NCI-H82 (cell line): ENCODE measurements around the gene GOLGA6L9.
"Not testable (repeated sequence)": the region's sequence is repeated elsewhere in the genome, so short reads cannot be mapped to it uniquely, and the experiment has no call there.

Experiments used
- DNase-seq: peaks from one replicate; lab custom pipeline; 2025; lab: John Stamatoyannopoulos, UW

GOLGA6L9 gene

DNA sequence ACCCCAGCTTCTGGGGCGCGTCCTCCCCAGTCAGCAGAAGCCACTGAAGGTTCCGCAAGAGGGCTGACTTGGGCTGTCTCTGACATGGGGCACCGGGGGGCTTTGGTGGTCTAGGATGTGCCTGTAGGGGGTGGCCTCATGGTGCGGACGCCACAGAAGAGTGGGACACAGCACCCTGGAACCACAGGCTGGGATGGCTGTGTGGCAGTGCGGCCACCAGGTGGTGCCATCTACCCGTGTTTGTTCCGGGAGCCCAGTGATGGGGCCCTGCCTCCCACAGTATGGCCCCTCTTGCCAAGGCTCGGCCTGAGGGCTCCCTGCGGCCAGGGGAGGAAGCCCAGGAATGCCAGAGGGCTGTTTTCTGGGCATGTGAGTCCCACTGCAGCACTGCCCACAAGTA, 38.6 kb downstream of the GOLGA6L9 start:
- not testable (repeated sequence) for DNase-seq

DNA sequence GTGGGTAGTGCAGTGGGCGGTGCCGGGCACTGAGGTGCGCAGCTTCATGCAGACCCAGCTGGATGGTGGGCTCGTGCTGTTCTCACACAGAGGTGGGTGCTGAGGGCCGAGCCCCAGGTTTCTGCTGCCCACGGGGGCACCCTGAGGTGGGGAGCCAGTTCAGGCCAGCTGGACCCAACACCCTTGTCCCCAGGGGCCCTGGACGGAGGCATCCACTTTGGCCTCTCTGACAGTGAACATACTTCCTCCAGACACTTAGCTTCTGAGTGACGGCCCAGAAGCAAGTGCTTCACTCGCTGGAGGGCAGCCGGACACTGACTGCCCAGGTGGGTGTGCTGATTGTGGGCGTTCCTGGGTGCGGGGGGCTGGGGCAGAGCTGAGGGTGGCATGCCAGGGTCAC, 39.8 kb downstream of the GOLGA6L9 start:
- DNase-seq, result not testable (repeated sequence)

DNA sequence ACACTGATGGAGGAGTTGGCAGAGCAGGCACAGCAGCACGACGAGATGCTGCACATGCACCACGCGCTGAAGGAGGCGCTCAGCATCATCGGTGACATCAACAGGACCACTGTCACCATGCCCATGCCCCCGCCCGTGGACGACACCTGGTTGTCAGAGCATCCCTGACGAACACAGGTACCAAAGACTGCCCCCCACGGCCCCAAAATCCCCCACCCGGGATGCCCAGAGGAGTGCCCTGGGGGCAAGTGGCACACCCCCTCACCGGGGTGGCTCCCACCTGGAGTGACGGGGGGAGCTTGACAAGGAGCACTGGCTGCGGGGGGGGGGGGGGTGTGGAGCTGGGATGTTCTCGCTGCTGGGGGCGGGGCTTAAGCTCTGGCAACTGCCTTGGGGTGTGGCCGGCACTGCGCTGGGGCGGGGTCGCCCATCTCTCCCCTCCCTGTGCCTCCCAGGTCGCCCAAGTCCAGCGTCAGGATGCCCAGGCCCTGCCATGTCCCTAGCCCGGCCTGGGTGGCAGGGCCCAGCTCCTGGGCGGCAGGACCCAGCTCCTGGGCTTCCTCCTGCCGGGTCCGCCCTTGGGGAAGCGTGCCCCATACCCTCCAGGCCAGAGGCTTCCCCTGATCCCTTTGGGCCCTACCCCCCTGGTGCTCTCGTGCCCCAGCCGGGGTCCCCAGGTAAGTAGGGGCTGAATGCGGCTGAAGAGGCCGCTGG, 42.8 kb downstream of the GOLGA6L9 start:
- not testable (repeated sequence) for DNase-seq

DNA sequence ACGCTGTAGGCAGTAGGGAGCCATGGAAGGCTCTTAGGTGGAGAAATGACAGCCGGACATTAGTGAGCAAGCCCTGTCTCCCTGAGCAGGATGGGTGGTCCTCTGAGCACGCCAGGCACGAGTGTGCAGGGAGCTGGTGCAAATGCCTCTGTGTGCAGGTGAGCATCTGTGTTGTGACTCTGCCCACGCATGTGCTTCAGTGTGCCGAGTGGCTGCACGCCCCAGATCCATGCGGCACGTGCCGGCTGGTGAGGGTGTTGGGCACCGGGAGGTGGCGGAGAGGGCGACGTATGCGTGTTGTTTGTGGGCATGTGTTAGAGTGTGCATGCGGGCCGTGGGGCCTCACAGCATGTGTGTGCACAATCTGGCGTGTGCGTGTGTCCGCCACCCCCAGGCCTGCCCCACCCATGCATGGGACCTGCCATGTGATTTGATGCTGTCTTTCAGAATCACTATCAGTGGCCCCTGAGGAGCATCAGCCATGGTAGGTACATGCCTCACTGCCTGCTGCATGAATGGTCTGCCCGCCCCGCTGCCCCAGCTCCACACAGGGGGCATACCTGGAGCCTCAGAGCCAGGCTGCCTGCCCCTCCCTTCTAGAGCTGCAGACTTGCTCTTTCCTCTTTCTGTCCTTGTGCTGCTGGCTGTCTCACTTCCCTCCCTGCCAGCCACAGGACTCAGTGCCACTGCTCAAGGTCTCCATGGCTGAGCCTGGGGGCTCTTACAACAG, 45.1 kb downstream of the GOLGA6L9 start:
- DNase-seq, result not testable (repeated sequence)

DNA sequence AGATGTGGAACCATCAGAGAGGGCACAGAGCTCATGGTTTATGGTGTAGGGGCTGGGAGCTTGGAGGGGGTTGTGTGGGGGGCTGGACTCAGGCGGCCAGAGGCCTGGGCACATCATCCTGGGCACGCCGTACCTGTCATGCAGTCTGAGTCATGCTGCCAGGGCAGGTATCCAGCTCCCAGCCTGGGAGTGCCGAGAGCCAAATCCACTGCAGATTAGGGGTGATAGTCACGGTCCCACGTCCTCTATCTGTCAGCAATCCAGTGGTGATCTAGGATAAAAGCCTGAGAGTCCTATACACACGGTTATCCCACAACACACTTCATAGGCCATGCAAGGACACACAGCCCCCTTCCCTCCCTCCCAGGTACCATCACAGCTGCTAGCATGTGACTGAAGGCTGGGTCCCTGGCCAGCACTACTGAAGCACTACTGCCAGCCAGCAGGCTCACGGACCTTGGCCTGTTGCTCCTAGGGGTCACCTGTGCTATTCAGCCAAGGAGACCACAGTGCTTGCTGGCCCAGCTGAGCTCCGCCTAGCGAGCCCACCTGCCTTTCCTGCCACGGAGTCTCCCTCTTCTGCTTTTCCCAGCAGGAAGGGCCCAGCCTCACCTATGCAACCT, 45.8 kb downstream of the GOLGA6L9 start:
- not testable (repeated sequence) for DNase-seq

DNA sequence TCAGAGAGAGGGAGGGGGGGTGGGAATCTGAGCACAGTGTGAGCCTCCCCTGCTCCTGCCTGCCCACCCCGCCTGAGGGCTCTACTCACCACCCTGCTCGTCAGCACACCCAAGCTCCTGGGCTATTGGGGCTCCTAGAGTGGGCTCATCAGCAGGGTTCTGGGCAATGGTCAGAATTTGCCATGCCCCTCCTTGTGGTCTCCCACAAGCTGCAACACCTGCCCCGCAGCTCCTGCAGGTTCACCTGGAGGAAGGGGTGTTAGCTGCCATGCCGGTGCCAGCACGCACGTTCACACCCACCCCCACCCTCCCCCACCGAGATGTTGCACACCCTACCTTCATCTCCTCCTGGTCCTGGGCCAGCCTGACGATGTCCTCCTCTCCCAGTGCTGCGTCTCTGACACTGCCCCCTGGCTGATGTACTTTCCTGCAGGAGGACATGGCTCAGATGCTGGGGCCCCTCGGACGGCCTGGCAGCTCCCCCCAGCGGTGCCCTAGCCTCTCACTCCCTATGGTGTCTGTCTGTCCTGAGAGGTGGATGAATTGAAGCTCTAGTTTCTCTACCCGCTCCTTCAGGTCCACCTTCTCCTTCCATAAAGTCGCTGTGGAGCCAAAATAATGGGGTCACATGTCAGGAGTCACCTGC, 47.2 kb downstream of the GOLGA6L9 start:
- not testable (repeated sequence) for DNase-seq

DNA sequence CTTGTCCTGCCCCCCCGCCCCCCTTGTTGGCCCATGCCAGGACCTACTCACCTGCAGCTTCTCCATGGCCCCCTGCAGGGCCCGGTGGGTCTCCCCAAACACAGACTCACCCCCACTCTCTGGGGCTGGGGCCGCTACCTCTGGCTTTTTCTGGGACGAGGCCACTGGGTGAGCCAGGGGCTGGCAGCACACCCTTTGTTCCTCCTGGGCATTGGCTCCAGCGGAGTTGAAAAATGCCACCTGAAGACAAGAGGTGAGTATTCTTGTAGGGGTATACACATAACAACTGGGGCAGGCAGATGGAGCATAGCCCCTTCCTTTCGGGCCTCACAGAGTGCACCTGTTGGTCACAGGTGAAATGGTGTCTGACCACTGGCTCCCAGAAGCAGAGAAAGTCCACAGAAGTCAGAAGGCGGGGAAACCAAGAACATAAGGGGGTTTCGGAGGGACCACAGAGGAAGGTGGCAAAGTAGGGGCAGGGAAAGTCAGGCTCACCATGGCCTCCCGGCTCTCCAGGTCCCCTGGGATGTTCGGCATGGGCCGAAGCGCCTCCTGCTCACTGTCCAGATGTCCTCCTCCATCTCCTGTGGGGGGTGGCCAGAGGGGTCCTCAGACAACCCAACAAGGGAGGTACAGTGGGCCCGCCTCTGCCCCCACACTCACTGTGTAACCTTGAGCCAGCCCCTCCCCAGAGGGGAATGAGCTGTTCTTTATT, 47.9 kb downstream of the GOLGA6L9 start:
- DNase-seq, result not testable (repeated sequence)
